Endothelial cell of umbilical vein (primary cell): ENCODE measurements around the gene ABLIM1. TPM values are rescaled to one million over a fixed set of nuclear protein-coding genes. Genes with fewer than 3 reads are reported as not detected.

ENCODE experiments used
- BruUV-seq: library from RNA; stranded (reverse); fragments of 400-500 nt; replicated peaks from 2 replicates; lab custom pipeline; 2021; lab: Mats Ljungman, UMichigan
- CTCF ChIA-PET: fragments of 300-600, 350-600 bp; sonication (Branson Sonifier 250); formaldehyde crosslinking; loops from one replicate; lab custom pipeline; 2021; ENCODE audit warnings: antibody characterized with exemption, inconsistent platforms; lab: Charles Lee
- POLR2A ChIA-PET: fragments of 300-600, 350-600 bp; sonication (Branson Sonifier 250); formaldehyde crosslinking; loops from one replicate; lab custom pipeline; 2021; ENCODE audit warnings: antibody characterized with exemption, inconsistent platforms; lab: Charles Lee
- DNase-seq: peaks from one replicate; pipeline ENCODE4 v3.0.0-alpha.2; 2011; ENCODE audit warnings: low read depth, low spot score
- FAIRE-seq: peaks from 2 replicates; lab custom pipeline; 2011; peaks lifted over from hg19 to GRCh38; lab: Jason Lieb, UNC
- H2AFZ ChIP-seq: 2 replicates; pipeline ENCODE4 v1.6.0; 2012; ENCODE audit warnings: low read depth, low read length, control low read depth, inconsistent platforms
- H3K27ac ChIP-seq: 2 replicates; pipeline ENCODE4 v1.5.1; 2011; ENCODE audit warnings: low read depth, mild to moderate bottlenecking, control low read depth, low read length, moderate library complexity; ENCODE audit not compliant: insufficient read depth
- H3K27me3 ChIP-seq, 2 experiments: 2 replicates each; pipeline versions ENCODE4 v1.6.0 to v1.6.1; 2011; ENCODE audit warnings: low read length in 2 of 2, mixed read lengths in 1 of 2; ENCODE audit not compliant: control insufficient read depth in 2 of 2, insufficient read depth in 2 of 2
- H3K36me3 ChIP-seq, 2 experiments: 2 replicates in 1 of 2; 3 replicates in 1 of 2; pipeline ENCODE4 v1.5.1; 2011; ENCODE audit warnings: low read length in 2 of 2, mild to moderate bottlenecking in 1 of 2, moderate library complexity in 1 of 2; ENCODE audit not compliant: control insufficient read depth in 2 of 2, insufficient read depth in 2 of 2; ENCODE audit errors: extremely low read depth in 1 of 2
- H3K4me1 ChIP-seq: 3 replicates; pipeline ENCODE4 v1.5.1; 2011; ENCODE audit warnings: mild to moderate bottlenecking, low read length; ENCODE audit not compliant: control insufficient read depth, insufficient read depth; ENCODE audit errors: extremely low read depth
- H3K4me2 ChIP-seq: 2 replicates; pipeline ENCODE4 v1.6.1; 2011; ENCODE audit warnings: low read length, control low read depth, mixed read lengths; ENCODE audit not compliant: insufficient read depth
- H3K4me3 ChIP-seq, 3 experiments: fragments of 200-600 bp in 1 of 3; sonication (generic), shearing (Covaris generic) in 1 of 3; replicated peaks in 1 of 3; 2 replicates each; pipeline ENCODE4 v1.5.1; 2011 to 2016; ENCODE audit warnings: control low read depth in 3 of 3, low read length in 3 of 3, mild to moderate bottlenecking in 2 of 3, inconsistent platforms in 1 of 3, low read depth in 1 of 3, moderate library complexity in 1 of 3; ENCODE audit not compliant: insufficient read depth in 1 of 3
- H3K79me2 ChIP-seq: 2 replicates; pipeline ENCODE4 v1.6.0; 2012; ENCODE audit warnings: low read length, inconsistent platforms; ENCODE audit not compliant: control insufficient read depth, insufficient read depth
- H3K9ac ChIP-seq: replicated peaks from 2 replicates; pipeline ENCODE3; 2011; ENCODE audit warnings: low read length, control low read depth; ENCODE audit not compliant: insufficient read depth; ENCODE audit errors: extremely low read depth
- H3K9me1 ChIP-seq: replicated peaks from 3 replicates; pipeline ENCODE4 v1.6.0; 2011; ENCODE audit warnings: mild to moderate bottlenecking, low read length; ENCODE audit not compliant: control insufficient read depth, insufficient read depth; ENCODE audit errors: extremely low read depth
- H3K9me3 ChIP-seq: replicated peaks from 2 replicates; pipeline ENCODE4 v1.5.1; 2012; ENCODE audit warnings: low read length, inconsistent platforms; ENCODE audit not compliant: control insufficient read depth, insufficient read depth
- H4K20me1 ChIP-seq: replicated peaks from 2 replicates; pipeline ENCODE3; 2011; ENCODE audit warnings: mild to moderate bottlenecking, low read length; ENCODE audit not compliant: control insufficient read depth, insufficient read depth; ENCODE audit errors: extremely low read depth
- CTCF ChIP-seq, 2 donors: IDR thresholded peaks; 1 replicate in 1 of 2; 2 replicates in 1 of 2; pipeline ENCODE4 v1.5.1; 2011; ENCODE audit warnings: low read length in 2 of 2, mild to moderate bottlenecking in 2 of 2, moderate library complexity in 2 of 2, control low read depth in 1 of 2, inconsistent platforms in 1 of 2, low read depth in 1 of 2; ENCODE audit not compliant: insufficient read depth in 1 of 2; ENCODE audit errors: extremely low read depth in 1 of 2
- GATA2 ChIP-seq: IDR thresholded peaks from 2 replicates; pipeline ENCODE4 v1.7.0; 2011; ENCODE audit warnings: low read depth, mild to moderate bottlenecking, moderate library complexity, mixed read lengths, low read length; ENCODE audit not compliant: insufficient read length, insufficient read depth
- POLR2AphosphoS5 ChIP-seq: IDR thresholded peaks from 2 replicates; pipeline ENCODE4 v1.6.1; 2012; ENCODE audit warnings: low read depth, mild to moderate bottlenecking, control low read depth, low read length, moderate library complexity; ENCODE audit not compliant: insufficient read depth
- dilution Hi-C: fragments of 300-500 bp; cut with MboI; formaldehyde crosslinking; loops from one replicate; pipeline ENCODE4 v1.15.0; 2019; ENCODE audit warnings: low sequenced_read_pairs; ENCODE audit not compliant: extremely low pct_ligation_motif_present
- intact Hi-C: fragments of 100-400 bp; cut with micrococcal nuclease; formaldehyde crosslinking; loops from one replicate; pipeline ENCODE4 v1.10.0; 2022
- polyA plus RNA-seq, 4 experiments: library from polyadenylated mRNA; depleted of rRNA in 3 of 4; stranded (reverse) in 3 of 4; unstranded in 1 of 4; fragments of >200 nt; gene quantifications; 2 replicates each; pipeline versions ENCODE4 v1.2.1 to v1.2.3, GENCODE V29; 2011 to 2012; ENCODE audit warnings: missing spikeins in 1 of 4
- total RNA-seq: library from RNA; stranded (reverse); gene quantifications from 2 replicates; pipeline ENCODE4 v1.2.3, GENCODE V29; 2021
- TF ChIP-seq, protein P1 (sequence below): IDR thresholded peaks from 2 replicates; pipeline ENCODE4 v1.6.1; 2011; ENCODE audit not compliant: insufficient read depth, insufficient read length

The ABLIM1 gene
- total and polyA plus RNA-seq, 2 donors (not counting 3 experiments of a cell fraction or from before 2014, with no cell fraction given): 128 to 235 TPM

GRCh38 chr10:114557854-114558253, 100.2 kb downstream of the ABLIM1 start:
- Histone ChIP-seq H3K9me1 (no peaks in the 10 kb centered on the region), H2AFZ (no peak overlapping the region), H3K4me2 (no peak overlapping the region), H3K27ac (no peak overlapping the region), H3K9ac (no peak overlapping the region), H3K9me3 (peaks cover 4% of the 10 kb centered on the region), H3K4me1 (no peaks in the 10 kb centered on the region), H3K79me2 (no peaks in the 10 kb centered on the region), H3K4me3 (no peak overlapping the region), H3K36me3 (no peaks in the 10 kb centered on the region), H3K27me3 (no peaks in the 10 kb centered on the region), H4K20me1 (no peaks in the 10 kb centered on the region)
- ChIA-PET POLR2A (no interaction called here), CTCF (no interaction called here)
- TF ChIP-seq POLR2AphosphoS5 (no peak), GATA2 (no peak), CTCF (IDR thresholded peaks at IDR 0.05; ENCODE audit: extremely low read depth in 1 of 2, insufficient read depth in 1 of 2, low read depth in 1 of 2, low read length in 2 of 2) (no peak)
- TF ChIP-seq, protein P1, sequence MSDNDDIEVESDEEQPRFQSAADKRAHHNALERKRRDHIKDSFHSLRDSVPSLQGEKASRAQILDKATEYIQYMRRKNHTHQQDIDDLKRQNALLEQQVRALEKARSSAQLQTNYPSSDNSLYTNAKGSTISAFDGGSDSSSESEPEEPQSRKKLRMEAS: no peak
- intact Hi-C loops: no loop called here
- DNase-seq (no peak), FAIRE-seq (no peak)
- no TSS peak for BruUV-seq
- dilution Hi-C loops: loop anchor here (25.0 kb wide), 2 partner anchors 129 to 229 kb away; no protein-coding TSS in a partner anchor
